Stimulated activated CD8-positive, alpha-beta memory T cell treated with anti-CD3 and anti-CD28 coated beads, Interleukin-15, amount 100 ng/mL, for 24 hours (primary cell): ENCODE data around the gene UBAC2.

Experiments
- DNase-seq: peaks from one replicate; pipeline ENCODE4 v3.0.0-alpha.2; 2020; ENCODE audit warnings: low read depth

Gene UBAC2

GRCh38 chr13:99418103-99418842 is 217.6 kb downstream of the UBAC2 start:
- DNase-seq, result no peak

- DNase-seq, result no peak
These were observed 218.1 kb downstream of the UBAC2 start for GRCh38 chr13:99418843-99419140.

- DNase-seq, result no peak
These were observed 219.1 kb downstream of the UBAC2 start for GRCh38 chr13:99419591-99420243.

- DNase-seq, result no peak
These were observed 220.6 kb downstream of the UBAC2 start for GRCh38 chr13:99421271-99421670.

GRCh38 chr13:99421758-99422585 is 221.3 kb downstream of the UBAC2 start:
- no peak for DNase-seq

GRCh38 chr13:99422586-99423220 is 222.0 kb downstream of the UBAC2 start:
- DNase-seq, result no peak

GRCh38 chr13:99425485-99426341 is 225.1 kb downstream of the UBAC2 start:
- DNase-seq, result no peak

GRCh38 chr13:99426426-99426825 is 225.8 kb downstream of the UBAC2 start:
- no peak for DNase-seq

GRCh38 chr13:99429670-99430069 is 229.0 kb downstream of the UBAC2 start:
- DNase-seq, result no peak

GRCh38 chr13:99431927-99432608 is 231.4 kb downstream of the UBAC2 start:
- DNase-seq, result no peak

GRCh38 chr13:99432609-99433542 is 232.2 kb downstream of the UBAC2 start:
- DNase-seq, result peak; percentile 52

GRCh38 chr13:99433543-99434075 is 233.0 kb downstream of the UBAC2 start:
- DNase-seq, result no peak

- DNase-seq, result no peak
These were observed 233.7 kb downstream of the UBAC2 start for GRCh38 chr13:99434258-99434788.

GRCh38 chr13:99435116-99435515 is 234.5 kb downstream of the UBAC2 start:
- no peak for DNase-seq

GRCh38 chr13:99435998-99436397 is 235.3 kb downstream of the UBAC2 start:
- no peak for DNase-seq
